HepG2 (cell line): ENCODE data around the gene LRATD1. TPM values are rescaled to one million over a fixed set of nuclear protein-coding genes. Genes with fewer than 3 reads are reported as not detected.

Source experiments
- ATAC-seq: fragments of 200-7000 bp; cut with Tn5 transposase; 3 replicates; pipeline ENCODE4 v1.9.1; 2020; ENCODE audit warnings: mild to moderate bottlenecking, moderate library complexity
- BruUV-seq: library from RNA; stranded (reverse); fragments of 400-500 nt; replicated peaks from 2 replicates; lab custom pipeline; 2021; lab: Mats Ljungman, UMichigan
- CTCF ChIA-PET: fragments of 300-600 bp; formaldehyde crosslinking; extraction: SDS; loops from one replicate; lab custom pipeline; 2021; ENCODE audit warnings: low total read pairs, inconsistent platforms, low intra/inter-chr PET ratio; lab: Yijun Ruan, JAX
- POLR2A ChIA-PET: fragments of 350-600 bp; sonication (Branson Sonifier 250); formaldehyde crosslinking; loops from one replicate; lab custom pipeline; 2020; ENCODE audit warnings: antibody characterized with exemption, inconsistent platforms; lab: Yijun Ruan, JAX
- DNase-seq: peaks from one replicate; pipeline ENCODE4 v3.0.0-alpha.2; 2015; ENCODE audit warnings: low spot score
- FAIRE-seq: peaks from 3 replicates; lab custom pipeline; 2011; peaks lifted over from hg19 to GRCh38; lab: Jason Lieb, UNC
- H2AFZ ChIP-seq: one replicate; pipeline ENCODE4 v1.6.1; 2011; ENCODE audit warnings: low read length, inconsistent platforms
- H3K27ac ChIP-seq: fragments of 300-600 bp; 3 replicates; pipeline ENCODE4 v1.8.0; 2011; ENCODE audit warnings: mixed run types, mild to moderate bottlenecking, mixed read lengths, low read length, inconsistent platforms; ENCODE audit not compliant: insufficient read depth; ENCODE audit errors: extremely low read length
- H3K27me3 ChIP-seq, 2 experiments: fragments of 200-600 bp in 1 of 2; 2 replicates in 1 of 2; 3 replicates in 1 of 2; pipeline versions ENCODE4 v1.6.0 to v1.8.0; 2011; ENCODE audit warnings: low read length in 2 of 2, mild to moderate bottlenecking in 2 of 2, moderate library complexity in 2 of 2, inconsistent platforms in 1 of 2; ENCODE audit not compliant: insufficient read depth in 2 of 2, control insufficient read depth in 1 of 2
- H3K36me3 ChIP-seq, 2 experiments: fragments of 200-600 bp in 1 of 2; replicated peaks in 1 of 2; 2 replicates in 1 of 2; 3 replicates in 1 of 2; pipeline versions ENCODE4 v1.5.1 to v1.8.0; 2011; ENCODE audit warnings: low read length in 2 of 2, inconsistent platforms in 1 of 2; ENCODE audit not compliant: insufficient read depth in 2 of 2, control insufficient read depth in 1 of 2
- H3K4me1 ChIP-seq: 2 replicates; pipeline ENCODE4 v1.5.1; 2012; ENCODE audit warnings: low read length, inconsistent platforms; ENCODE audit not compliant: insufficient read depth
- H3K4me2 ChIP-seq: 2 replicates; pipeline ENCODE4 v1.6.0; 2011; ENCODE audit warnings: low read depth, low read length, inconsistent platforms
- H3K4me3 ChIP-seq, 3 experiments: fragments of 200-600 bp in 1 of 3; sonication (generic), shearing (Covaris generic) in 1 of 3; replicated peaks in 1 of 3; 2 replicates each; pipeline ENCODE4 v1.5.1; 2011 to 2016; ENCODE audit warnings: low read length in 3 of 3, inconsistent platforms in 2 of 3, low read depth in 2 of 3, mild to moderate bottlenecking in 2 of 3, control low read depth in 1 of 3, mixed read lengths in 1 of 3; ENCODE audit not compliant: insufficient read depth in 1 of 3
- H3K79me2 ChIP-seq: one replicate; pipeline ENCODE4 v1.6.1; 2011; ENCODE audit warnings: low read length, inconsistent platforms; ENCODE audit not compliant: insufficient read depth
- H3K9ac ChIP-seq: 2 replicates; pipeline ENCODE4 v1.6.0; 2011; ENCODE audit warnings: mild to moderate bottlenecking, low read depth, low read length, inconsistent platforms; ENCODE audit not compliant: insufficient read depth
- H3K9me3 ChIP-seq: 2 replicates; pipeline ENCODE4 v1.5.1; 2012; ENCODE audit warnings: mild to moderate bottlenecking, low read length
- H4K20me1 ChIP-seq: 2 replicates; pipeline ENCODE4 v1.6.0; 2011; ENCODE audit warnings: inconsistent platforms, mild to moderate bottlenecking, low read length, moderate library complexity; ENCODE audit not compliant: insufficient read depth
- CENPBD1 ChIP-seq: sonication (generic); formaldehyde crosslinking; IDR thresholded peaks from 2 replicates; pipeline ENCODE4 v1.8.0; 2022; ENCODE audit warnings: missing genetic modification reagents, low read depth, mild to moderate bottlenecking, borderline replicate concordance
- CENPX ChIP-seq: sonication (generic); formaldehyde crosslinking; IDR thresholded peaks from 2 replicates; pipeline ENCODE4 v1.9.0; 2021; ENCODE audit warnings: mild to moderate bottlenecking, missing genetic modification reagents, moderate library complexity
- POGZ ChIP-seq: sonication (generic); formaldehyde crosslinking; IDR thresholded peaks from 2 replicates; pipeline ENCODE4 v1.4.0; 2020; ENCODE audit warnings: mild to moderate bottlenecking, missing genetic modification reagents
- REL ChIP-seq: sonication (generic); formaldehyde crosslinking; conservative IDR thresholded peaks from 2 replicates; pipeline ENCODE4 v1.8.0; 2022; ENCODE audit warnings: mild to moderate bottlenecking, missing genetic modification reagents, moderate library complexity
- SMAD9 ChIP-seq: sonication (generic); formaldehyde crosslinking; IDR thresholded peaks from 2 replicates; pipeline ENCODE4 v1.5.1; 2020; ENCODE audit warnings: mild to moderate bottlenecking, missing genetic modification reagents
- ZFP62 ChIP-seq: sonication (generic); formaldehyde crosslinking; IDR thresholded peaks from 2 replicates; pipeline ENCODE4 v1.4.0; 2020; ENCODE audit warnings: missing genetic modification reagents
- ZNF292 ChIP-seq: sonication (generic); formaldehyde crosslinking; IDR thresholded peaks from 2 replicates; pipeline ENCODE4 v1.8.1; 2022; ENCODE audit warnings: mild to moderate bottlenecking, low read depth, missing genetic modification reagents, borderline replicate concordance
- ZNF460 ChIP-seq: sonication (generic); formaldehyde crosslinking; IDR thresholded peaks from 2 replicates; pipeline ENCODE4 v1.5.1; 2020; ENCODE audit warnings: missing genetic modification reagents, mild to moderate bottlenecking, borderline replicate concordance
- ZNF510 ChIP-seq: sonication (generic); formaldehyde crosslinking; IDR thresholded peaks from 2 replicates; pipeline ENCODE4 v1.4.0; 2020; ENCODE audit warnings: low read depth, mild to moderate bottlenecking, missing genetic modification reagents
- ZNF724P ChIP-seq: sonication (generic); formaldehyde crosslinking; IDR thresholded peaks from 2 replicates; pipeline ENCODE4 v1.8.0; 2022; ENCODE audit warnings: missing genetic modification reagents, borderline replicate concordance
- ZNF879 ChIP-seq: sonication (generic); formaldehyde crosslinking; IDR thresholded peaks from 2 replicates; pipeline ENCODE4 v1.8.1; 2023; ENCODE audit warnings: missing genetic modification reagents
- WGBS: methylation state at CpG from one replicate; pipeline ENCODE4 v1.1.6; 2017; ENCODE audit warnings: low lambda C conversion rate; 5-methylcytosine and 5-hydroxymethylcytosine counted together
- in situ Hi-C: cut with HindIII; loops from 2 replicates; pipeline ENCODE4 v1.10.0; 2017; ENCODE audit warnings: low pct_unique_long_range_greater_than_20kb; ENCODE audit not compliant: extremely low pct_ligation_motif_present
- intact Hi-C: fragments of 100-400 bp; cut with micrococcal nuclease; formaldehyde crosslinking; loops from one replicate; pipeline ENCODE4 v1.10.0; 2022; ENCODE audit not compliant: unreplicated experiment
- polyA plus RNA-seq, 8 experiments: library from polyadenylated mRNA; depleted of rRNA in 3 of 8; stranded (reverse) in 7 of 8; unstranded in 1 of 8; fragments of >200 nt; fragmentation: Illumina TruSeq in 4 of 8; extraction: Trizol in 4 of 8; gene quantifications; 2 replicates each; pipeline versions ENCODE4 v1.2.1 to v1.2.3, GENCODE V29; 2011 to 2016; ENCODE audit warnings: low read depth in 4 of 8, missing spikeins in 1 of 8, mixed read lengths in 1 of 8; ENCODE audit not compliant: insufficient read depth in 1 of 8
- total RNA-seq, 5 experiments: library from RNA; depleted of rRNA; stranded (reverse); fragments of >200 nt; fragmentation: Illumina TruSeq; extraction: Trizol; gene quantifications; 2 replicates each; pipeline ENCODE4 v1.2.3, GENCODE V29; 2016; ENCODE audit warnings: low read depth in 1 of 5

LRATD1 gene
- total and polyA plus RNA-seq, 2 of the 13 experiments (the other 11 are each of a cell fraction or from before 2014, with no cell fraction given): 0.07 TPM; not detected in 1

- no TSS peak for BruUV-seq
- ChIA-PET CTCF (no interaction called here), POLR2A (no interaction called here)
- Histone ChIP-seq H3K4me2 (no peak overlapping the region), H3K27me3 (peaks cover 13 to 41% of the 10 kb centered on the region in 2 experiments), H3K4me1 (peaks cover 16% of the 10 kb centered on the region), H4K20me1 (no peaks in the 10 kb centered on the region), H3K9ac (no peak overlapping the region), H3K79me2 (no peaks in the 10 kb centered on the region), H3K27ac (no peak overlapping the region), H2AFZ (no peak overlapping the region), H3K4me3 (no peak overlapping the region), H3K36me3 (no peaks in the 10 kb centered on the region), H3K9me3 (no peaks in the 10 kb centered on the region)
- TF ChIP-seq POGZ: no peak
- TF ChIP-seq SMAD9: no peak
- TF ChIP-seq CENPX (CRISPR knock-in tag): no peak
- no peak for TF ChIP-seq ZNF724P (CRISPR knock-in tag)
- TF ChIP-seq ZNF879 (CRISPR knock-in tag): no peak
- no peak for TF ChIP-seq ZNF460
- TF ChIP-seq ZFP62: no peak
- TF ChIP-seq REL: no peak
- no peak for TF ChIP-seq CENPBD1
- TF ChIP-seq ZNF510 (CRISPR knock-in tag): no peak
- no peak for TF ChIP-seq ZNF292 (CRISPR knock-in tag)
- FAIRE-seq (no peak), DNase-seq (no peak), ATAC-seq (no peak)
- intact Hi-C loops (loop anchor here (10.0 kb wide), 1 partner anchor 271 kb away; no protein-coding TSS in a partner anchor), in situ Hi-C loops (loop anchor here (25.0 kb wide), 1 partner anchor 954 kb away; the partner anchor contains the start of gene DDX1)
- 48% methylated on average over 31 of the region's 42 CpGs for WGBS
These were observed 1.1 kb downstream of the LRATD1 start for GRCh38 chr2:14633461-14634181.
